Measurements from ENCODE around the gene TNPO2. TPM values are rescaled to one million over a fixed set of nuclear protein-coding genes. Genes with fewer than 3 reads are reported as not detected.
"Not testable (repeated sequence)": the region's sequence is repeated elsewhere in the genome, so short reads cannot be mapped to it uniquely, and the experiment has no call there.

Gene TNPO2
- total RNA-seq, 1 donor from 2014 or later = 76.3 TPM

GRCh38 chr19:12681074-12681987 lies 42.4 kb downstream of the TNPO2 start, which contains the start of gene DHPS:
TSS of gene DHPS (minus strand) at chr19:12681880. CDS start at chr19:12681766, 114 bp downstream.
- H3K4me3 Mint-ChIP-seq (ENCODE audit: unreplicated experiment) = peak within 1 kb of the TSS; percentile 93

GRCh38 chr19:12680034-12680433 lies 43.7 kb downstream of the TNPO2 start:
- Histone ChIP-seq H3K79me2 (ENCODE audit: insufficient read depth, low read length) (peaks cover 26% of the 10 kb centered on the region), H3K4me1 (ENCODE audit: insufficient read depth, low read length) (no peaks in the 10 kb centered on the region), H3K27ac (ENCODE audit: low read depth, low read length) (no peak overlapping the region), H4K20me1 (ENCODE audit: insufficient read depth, low read length) (peaks cover 24% of the 10 kb centered on the region), H3K4me2 (ENCODE audit: low read length) (no peak overlapping the region), H3K36me3 (ENCODE audit: insufficient read depth, low read length) (peaks cover 15% of the 10 kb centered on the region), H3K4me3 (ENCODE audit: insufficient read depth, low read depth, low read length) (no peak overlapping the region), H3K27me3 (ENCODE audit: insufficient read depth, low read length) (no peaks in the 10 kb centered on the region), H3K9ac (ENCODE audit: low read length) (no peak overlapping the region), H2AFZ (ENCODE audit: low read depth, low read length) (no peak overlapping the region), H3K9me3 (ENCODE audit: insufficient read depth, low read depth, low read length) (no peaks in the 10 kb centered on the region)
- Mint-ChIP-seq H3K36me3 (ENCODE audit: low read depth, unreplicated experiment) (peaks cover 8% of the 10 kb centered on the region), H3K27ac (ENCODE audit: unreplicated experiment) (no peak overlapping the region), H3K4me3 (ENCODE audit: unreplicated experiment) (peak overlapping the region; percentile 93), H3K27me3 (ENCODE audit: low read depth, unreplicated experiment) (no peaks in the 10 kb centered on the region), H3K9me3 (ENCODE audit: unreplicated experiment) (no peaks in the 10 kb centered on the region), H3K4me1 (ENCODE audit: low read depth, unreplicated experiment) (no peaks in the 10 kb centered on the region)
- TF ChIP-seq, protein P1, sequence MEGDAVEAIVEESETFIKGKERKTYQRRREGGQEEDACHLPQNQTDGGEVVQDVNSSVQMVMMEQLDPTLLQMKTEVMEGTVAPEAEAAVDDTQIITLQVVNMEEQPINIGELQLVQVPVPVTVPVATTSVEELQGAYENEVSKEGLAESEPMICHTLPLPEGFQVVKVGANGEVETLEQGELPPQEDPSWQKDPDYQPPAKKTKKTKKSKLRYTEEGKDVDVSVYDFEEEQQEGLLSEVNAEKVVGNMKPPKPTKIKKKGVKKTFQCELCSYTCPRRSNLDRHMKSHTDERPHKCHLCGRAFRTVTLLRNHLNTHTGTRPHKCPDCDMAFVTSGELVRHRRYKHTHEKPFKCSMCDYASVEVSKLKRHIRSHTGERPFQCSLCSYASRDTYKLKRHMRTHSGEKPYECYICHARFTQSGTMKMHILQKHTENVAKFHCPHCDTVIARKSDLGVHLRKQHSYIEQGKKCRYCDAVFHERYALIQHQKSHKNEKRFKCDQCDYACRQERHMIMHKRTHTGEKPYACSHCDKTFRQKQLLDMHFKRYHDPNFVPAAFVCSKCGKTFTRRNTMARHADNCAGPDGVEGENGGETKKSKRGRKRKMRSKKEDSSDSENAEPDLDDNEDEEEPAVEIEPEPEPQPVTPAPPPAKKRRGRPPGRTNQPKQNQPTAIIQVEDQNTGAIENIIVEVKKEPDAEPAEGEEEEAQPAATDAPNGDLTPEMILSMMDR (IDR thresholded peaks at IDR 0.05; ENCODE audit: insufficient read depth, low read depth, low read length) = no peak
- no peak for TF ChIP-seq EZH2 (IDR thresholded peaks at IDR 0.05; ENCODE audit: insufficient read depth, low read length)
- DNase-seq (ENCODE audit: low read depth) (no peak), FAIRE-seq (no peak)

More at GRCh38 chr19:12681074-12681987, 42.4 kb downstream of the TNPO2 start, which contains the start of gene DHPS:
- Histone ChIP-seq H3K9ac (ENCODE audit: low read length) (peak within 1 kb of the TSS; percentile 97), H2AFZ (ENCODE audit: low read depth, low read length) (peak within 1 kb of the TSS; percentile 90), H3K9me3 (ENCODE audit: insufficient read depth, low read depth, low read length) (no peaks in the 10 kb centered on the region), H3K36me3 (ENCODE audit: insufficient read depth, low read length) (peaks cover 6% of the 10 kb centered on the region), H3K4me3 (ENCODE audit: insufficient read depth, low read depth, low read length) (peak within 1 kb of the TSS; percentile 84), H3K27ac (ENCODE audit: low read depth, low read length) (peak within 1 kb of the TSS; percentile 95), H3K79me2 (ENCODE audit: insufficient read depth, low read length) (peaks cover 18% of the 10 kb centered on the region), H3K4me1 (ENCODE audit: insufficient read depth, low read length) (no peaks in the 10 kb centered on the region), H3K27me3 (ENCODE audit: insufficient read depth, low read length) (no peaks in the 10 kb centered on the region), H3K4me2 (ENCODE audit: low read length) (peak within 1 kb of the TSS; percentile 93), H4K20me1 (ENCODE audit: insufficient read depth, low read length) (peaks cover 15% of the 10 kb centered on the region)
- TF ChIP-seq EZH2 (IDR thresholded peaks at IDR 0.05; ENCODE audit: insufficient read depth, low read length) = no peak
- TF ChIP-seq, protein P1 (IDR thresholded peaks at IDR 0.05; ENCODE audit: insufficient read depth, low read depth, low read length) = no peak
- H3K27ac Mint-ChIP-seq (ENCODE audit: unreplicated experiment) = peak within 1 kb of the TSS; percentile 76
- H3K4me1 Mint-ChIP-seq (ENCODE audit: low read depth, unreplicated experiment) = no peaks in the 10 kb centered on the region
- no peaks in the 10 kb centered on the region for H3K9me3 Mint-ChIP-seq (ENCODE audit: unreplicated experiment)
- peaks cover 7% of the 10 kb centered on the region for H3K36me3 Mint-ChIP-seq (ENCODE audit: low read depth, unreplicated experiment)
- DNase-seq (ENCODE audit: low read depth) (peak; percentile 96), FAIRE-seq (no peak)
- H3K27me3 Mint-ChIP-seq (ENCODE audit: low read depth, unreplicated experiment) = no peaks in the 10 kb centered on the region

DNA sequence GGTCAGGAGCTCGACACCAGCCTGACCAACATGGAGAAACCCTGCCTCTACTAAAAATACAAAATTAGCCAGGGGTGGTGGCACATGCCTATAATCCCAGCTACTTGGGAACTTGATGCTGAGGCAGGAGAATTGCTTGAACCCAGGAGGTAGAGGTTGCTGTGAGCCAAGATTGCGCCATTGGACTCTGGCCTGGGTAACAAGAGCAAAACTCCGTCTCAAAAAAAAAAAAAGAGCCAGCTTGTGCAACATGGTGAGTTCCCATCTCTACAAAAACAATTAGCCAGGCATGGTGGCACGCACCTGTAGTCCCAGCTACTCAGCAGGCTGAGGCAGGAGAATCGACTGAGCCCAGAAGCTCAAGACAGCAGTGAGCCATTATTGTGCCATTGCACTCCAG lies 45.7 kb downstream of the TNPO2 start:
- H2AFZ ChIP-seq (ENCODE audit: low read depth, low read length); H3K4me1 ChIP-seq (ENCODE audit: insufficient read depth, low read length); H3K9ac ChIP-seq (ENCODE audit: low read length); H3K4me1 Mint-ChIP-seq (ENCODE audit: low read depth, unreplicated experiment); H3K4me3 ChIP-seq (ENCODE audit: insufficient read depth, low read depth, low read length); H3K4me3 Mint-ChIP-seq (ENCODE audit: unreplicated experiment); H3K27me3 Mint-ChIP-seq (ENCODE audit: low read depth, unreplicated experiment); H3K27ac Mint-ChIP-seq (ENCODE audit: unreplicated experiment); H3K4me2 ChIP-seq (ENCODE audit: low read length); H3K27me3 ChIP-seq (ENCODE audit: insufficient read depth, low read length); H3K36me3 Mint-ChIP-seq (ENCODE audit: low read depth, unreplicated experiment); DNase-seq (ENCODE audit: low read depth); H3K27ac ChIP-seq (ENCODE audit: low read depth, low read length); H3K9me3 Mint-ChIP-seq (ENCODE audit: unreplicated experiment); FAIRE-seq; H3K9me3 ChIP-seq (ENCODE audit: insufficient read depth, low read depth, low read length): not testable (repeated sequence)
- Histone ChIP-seq H4K20me1 (ENCODE audit: insufficient read depth, low read length) (peaks cover 27% of the 10 kb centered on the region), H3K36me3 (ENCODE audit: insufficient read depth, low read length) (peaks cover 23% of the 10 kb centered on the region), H3K79me2 (ENCODE audit: insufficient read depth, low read length) (peaks cover 26% of the 10 kb centered on the region)

All from astrocyte (in vitro differentiated cells and primary cell).